T-helper 17 cell (primary cell): ENCODE measurements around the gene TMEM187. TPM values are rescaled to one million over a fixed set of nuclear protein-coding genes. Genes with fewer than 3 reads are reported as not detected.

ENCODE experiments used
- ATAC-seq: fragments of 150-1000 bp; cut with Tn5 transposase; 2 replicates; pipeline ENCODE4 v1.10.0; 2021; ENCODE audit warnings: mild to moderate bottlenecking, moderate library complexity
- DNase-seq, 3 donors: peaks; one replicate each; pipeline versions ENCODE4 v3.0.0 to v3.0.0-alpha.2; 2020 to 2021
- H3K9me3 ChIP-seq: one replicate; pipeline ENCODE4 v1.7.0; 2013; ENCODE audit warnings: low read length, mild to moderate bottlenecking; ENCODE audit not compliant: control insufficient read depth, poor library complexity, severe bottlenecking
- H3K27ac Mint-ChIP-seq: one replicate; pipeline ENCODE4 v1.8.0; 2022; ENCODE audit warnings: mild to moderate bottlenecking, moderate library complexity, mixed read lengths
- H3K27me3 Mint-ChIP-seq: one replicate; pipeline ENCODE4 v1.8.0; 2022; ENCODE audit warnings: mixed read lengths
- H3K36me3 Mint-ChIP-seq: one replicate; pipeline ENCODE4 v1.8.0; 2022; ENCODE audit warnings: low read depth, mixed read lengths
- H3K4me1 Mint-ChIP-seq: one replicate; pipeline ENCODE4 v1.8.0; 2022; ENCODE audit warnings: mild to moderate bottlenecking, mixed read lengths
- H3K4me3 Mint-ChIP-seq: one replicate; pipeline ENCODE4 v1.8.0; 2022; ENCODE audit warnings: mild to moderate bottlenecking, moderate library complexity, mixed read lengths
- total RNA-seq, 4 donors: library from RNA in 2 of 4; stranded (reverse) in 2 of 4; gene quantifications; one replicate each; pipeline ENCODE4 v1.2.3 and lab custom pipeline; 2022 to 2026

TMEM187 gene
- total RNA-seq, 2 donors from 2014 or later = 2.4 to 3.0 TPM

DNA sequence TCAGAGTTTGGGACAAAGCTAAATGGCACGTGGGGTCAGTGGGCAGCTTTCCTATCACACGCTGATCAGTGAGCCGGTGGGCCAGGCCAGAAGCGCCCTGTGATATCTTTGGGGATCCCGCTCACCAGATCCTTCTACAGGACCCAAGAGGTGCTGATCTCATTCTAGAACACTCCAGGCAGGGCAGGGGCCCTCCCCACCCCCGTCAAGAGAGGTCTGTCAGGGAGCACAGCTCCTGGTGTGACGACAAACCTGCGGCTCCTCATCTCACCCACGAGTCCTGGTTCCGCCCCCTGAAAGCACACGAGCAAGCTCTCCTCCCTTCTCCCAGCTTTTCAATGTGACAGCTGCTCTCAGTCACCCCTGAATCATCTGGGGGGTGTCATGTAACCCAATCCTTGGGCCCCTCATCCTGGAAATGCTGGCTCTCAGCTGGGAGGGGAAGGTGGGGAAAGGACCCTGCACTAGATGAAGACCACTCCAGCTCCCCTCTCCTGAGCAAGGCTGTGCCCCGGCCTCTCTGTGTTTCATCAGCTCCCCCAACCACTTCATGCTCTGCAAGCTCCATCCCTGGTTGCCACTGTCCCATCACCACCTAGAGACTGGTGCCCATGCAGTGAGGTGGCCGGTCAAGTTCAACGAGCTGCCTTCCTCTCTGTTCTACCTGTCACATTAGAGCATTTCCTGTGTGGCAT lies 5.6 kb upstream of the TMEM187 start:
- H3K9me3 ChIP-seq = no peaks in the 10 kb centered on the region
- Mint-ChIP-seq H3K27me3 (no peaks in the 10 kb centered on the region), H3K27ac (peak overlapping the region; percentile 94), H3K36me3 (peaks cover 2% of the 10 kb centered on the region), H3K4me1 (peaks cover 11% of the 10 kb centered on the region), H3K4me3 (peak overlapping the region; percentile 99)
- no peak for ATAC-seq
- no peak for DNase-seq

DNA sequence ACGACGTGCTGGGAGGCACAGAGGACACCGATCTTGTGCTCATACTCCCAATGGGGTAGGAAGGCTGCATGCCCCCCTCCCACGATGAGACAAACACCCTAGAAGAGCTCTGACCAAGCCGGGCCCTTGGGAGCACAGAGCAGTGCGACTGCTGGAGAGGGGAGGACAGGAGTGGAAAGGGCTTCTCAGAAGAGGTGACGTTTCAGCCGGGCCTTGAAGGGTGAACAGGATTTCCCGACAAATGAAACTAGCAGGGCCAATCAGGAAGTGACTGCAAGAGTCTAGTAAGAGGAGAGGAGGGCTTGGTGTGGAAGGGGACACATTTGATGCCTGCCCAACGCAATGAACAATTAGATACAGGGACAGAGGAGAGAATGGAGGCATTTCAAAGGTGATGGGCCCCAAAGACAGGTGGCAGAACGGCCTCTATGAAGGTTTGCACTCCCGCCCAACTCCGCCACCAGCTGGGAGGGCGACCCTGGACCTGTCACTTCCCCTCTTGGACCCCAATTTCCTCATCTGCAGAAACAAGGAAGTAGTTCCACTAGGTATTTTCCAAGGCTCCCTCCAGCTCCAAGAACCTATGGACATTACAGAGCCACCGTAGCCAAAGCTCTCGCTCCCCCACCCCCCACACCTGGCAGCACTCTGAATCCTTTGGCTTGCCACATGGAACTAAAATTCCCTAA lies 4.9 kb upstream of the TMEM187 start:
- Mint-ChIP-seq H3K4me3 (peak overlapping the region; percentile 99), H3K27me3 (no peaks in the 10 kb centered on the region), H3K27ac (peak overlapping the region; percentile 94), H3K4me1 (peaks cover 11% of the 10 kb centered on the region), H3K36me3 (peaks cover 2% of the 10 kb centered on the region)
- ATAC-seq = no peak
- no peaks in the 10 kb centered on the region for H3K9me3 ChIP-seq
- DNase-seq = no peak

DNA sequence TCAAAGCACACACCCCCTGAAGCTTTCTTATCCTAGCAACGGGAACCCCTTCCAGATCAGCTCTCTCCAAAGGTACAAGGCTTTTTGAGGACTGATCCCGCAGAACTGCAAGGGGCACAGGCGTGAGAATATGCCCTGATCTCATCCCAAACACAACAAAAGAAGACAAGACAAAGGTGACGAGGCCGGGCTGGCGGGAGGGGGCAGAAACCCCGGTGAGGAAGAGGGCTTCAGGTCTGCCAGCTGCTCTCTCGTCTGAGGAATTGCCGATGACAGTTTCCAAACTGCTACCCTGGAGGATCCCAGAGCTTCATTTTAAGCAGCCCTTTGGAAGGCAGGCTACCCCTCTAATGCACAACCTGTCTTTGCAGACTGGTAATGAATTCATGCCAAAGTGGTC lies 4.3 kb upstream of the TMEM187 start:
- no peaks in the 10 kb centered on the region for H3K27me3 Mint-ChIP-seq
- H3K4me3 Mint-ChIP-seq = peak overlapping the region; percentile 99
- ATAC-seq (no peak), DNase-seq (no peak)
- peaks cover 2% of the 10 kb centered on the region for H3K36me3 Mint-ChIP-seq
- peaks cover 14% of the 10 kb centered on the region for H3K4me1 Mint-ChIP-seq
- H3K9me3 ChIP-seq = no peaks in the 10 kb centered on the region
- H3K27ac Mint-ChIP-seq = peak overlapping the region; percentile 94

- Mint-ChIP-seq H3K36me3 (peaks cover 2% of the 10 kb centered on the region), H3K4me3 (peak overlapping the region; percentile 99), H3K27ac (peak overlapping the region; percentile 94), H3K4me1 (peaks cover 15% of the 10 kb centered on the region), H3K27me3 (no peaks in the 10 kb centered on the region)
- ATAC-seq = no peak
- H3K9me3 ChIP-seq = no peaks in the 10 kb centered on the region
- DNase-seq = peak in 1 of 3 donors; percentile 32
Measured at GRCh38 chrX:153968754-153969124, 3.8 kb upstream of the TMEM187 start.

- no peaks in the 10 kb centered on the region for H3K27me3 Mint-ChIP-seq
- peak overlapping the region; percentile 99 for H3K4me3 Mint-ChIP-seq
- peak overlapping the region; percentile 94 for H3K27ac Mint-ChIP-seq
- peaks cover 2% of the 10 kb centered on the region for H3K36me3 Mint-ChIP-seq
- H3K9me3 ChIP-seq = no peaks in the 10 kb centered on the region
- peaks cover 18% of the 10 kb centered on the region for H3K4me1 Mint-ChIP-seq
- DNase-seq (no peak), ATAC-seq (no peak)
Measured at GRCh38 chrX:153969125-153969903, 3.2 kb upstream of the TMEM187 start.

DNA sequence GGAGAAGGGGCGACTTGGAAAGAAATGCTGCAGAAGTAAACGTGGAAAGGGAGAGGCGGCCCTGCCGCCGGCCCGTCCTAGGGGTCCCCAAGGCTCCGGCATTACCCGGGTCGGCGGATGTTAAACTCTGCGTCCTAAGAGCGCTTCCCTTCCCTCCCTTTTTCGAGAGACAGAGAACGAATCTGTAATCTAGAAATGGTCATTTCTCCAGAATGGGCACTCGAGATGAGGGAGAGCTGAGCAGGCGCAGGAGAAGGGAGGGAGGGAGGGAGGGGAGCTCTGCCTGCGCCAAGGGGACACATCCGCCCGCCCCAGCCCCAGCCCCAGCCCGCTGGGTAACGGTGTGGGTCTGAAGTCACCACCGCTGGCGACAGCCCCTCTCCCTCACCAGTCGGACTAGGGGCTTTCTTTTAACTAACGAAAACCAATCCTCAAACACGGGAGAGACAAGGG lies 2.6 kb upstream of the TMEM187 start:
- DNase-seq = no peak
- no peaks in the 10 kb centered on the region for H3K9me3 ChIP-seq
- peak overlapping the region; percentile 99 for H3K4me3 Mint-ChIP-seq
- no peaks in the 10 kb centered on the region for H3K27me3 Mint-ChIP-seq
- peaks cover 22% of the 10 kb centered on the region for H3K4me1 Mint-ChIP-seq
- no peak for ATAC-seq
- H3K27ac Mint-ChIP-seq = peak overlapping the region; percentile 94
- peaks cover 2% of the 10 kb centered on the region for H3K36me3 Mint-ChIP-seq

DNA sequence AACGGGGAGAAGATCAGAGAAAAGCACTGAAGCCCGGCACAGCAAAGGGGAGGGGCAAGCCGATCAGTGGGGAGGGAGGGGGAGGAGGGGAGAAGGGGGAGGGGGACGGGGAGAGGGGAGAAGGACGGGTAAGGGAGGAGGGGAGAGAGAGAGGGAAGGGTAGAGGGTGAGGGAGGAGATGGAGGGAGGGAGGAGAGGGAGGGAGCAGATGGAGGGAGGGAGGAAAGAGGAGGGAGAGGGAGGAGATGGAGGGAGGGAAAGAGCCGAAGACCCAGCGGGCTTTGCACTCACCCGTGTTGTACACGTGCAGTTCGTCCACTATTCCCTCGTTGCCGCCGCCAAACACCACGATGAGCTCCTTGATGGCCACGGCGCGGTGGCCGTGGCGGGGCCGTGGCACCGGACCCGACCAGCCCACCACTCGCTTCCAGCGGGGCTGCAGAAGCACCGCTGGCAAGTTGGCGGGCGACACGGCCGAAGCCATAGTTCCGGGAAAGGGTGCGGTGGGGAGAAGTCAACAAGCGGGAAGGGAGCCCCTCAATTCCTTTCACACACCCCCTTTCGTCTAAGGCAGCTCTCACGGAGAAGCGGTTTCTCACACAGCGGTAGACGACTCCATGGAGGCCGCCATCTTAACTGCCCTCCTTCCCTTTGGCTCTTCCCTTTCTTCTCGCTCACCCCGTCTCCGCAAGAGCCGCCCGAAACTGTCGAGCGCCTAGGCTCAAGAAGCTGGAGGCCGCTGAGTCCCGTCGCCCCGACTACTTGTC lies 2.0 kb upstream of the TMEM187 start:
- no peaks in the 10 kb centered on the region for H3K9me3 ChIP-seq
- peak overlapping the region; percentile 99 for H3K27ac Mint-ChIP-seq
- peak overlapping the region; percentile 99 for H3K4me3 Mint-ChIP-seq
- H3K4me1 Mint-ChIP-seq = peaks cover 22% of the 10 kb centered on the region
- H3K27me3 Mint-ChIP-seq = no peaks in the 10 kb centered on the region
- ATAC-seq (peak; percentile 12), DNase-seq (no peak)
- peaks cover 2% of the 10 kb centered on the region for H3K36me3 Mint-ChIP-seq

- Mint-ChIP-seq H3K27me3 (no peaks in the 10 kb centered on the region), H3K4me3 (peak overlapping the region; percentile 99), H3K36me3 (peaks cover 2% of the 10 kb centered on the region), H3K27ac (peak overlapping the region; percentile 99), H3K4me1 (peaks cover 25% of the 10 kb centered on the region)
- DNase-seq (peak; percentile 76 to 81 (median 76)), ATAC-seq (peak; percentile 57)
- no peaks in the 10 kb centered on the region for H3K9me3 ChIP-seq
Measured at GRCh38 chrX:153971124-153971449, 1.5 kb upstream of the TMEM187 start.

DNA sequence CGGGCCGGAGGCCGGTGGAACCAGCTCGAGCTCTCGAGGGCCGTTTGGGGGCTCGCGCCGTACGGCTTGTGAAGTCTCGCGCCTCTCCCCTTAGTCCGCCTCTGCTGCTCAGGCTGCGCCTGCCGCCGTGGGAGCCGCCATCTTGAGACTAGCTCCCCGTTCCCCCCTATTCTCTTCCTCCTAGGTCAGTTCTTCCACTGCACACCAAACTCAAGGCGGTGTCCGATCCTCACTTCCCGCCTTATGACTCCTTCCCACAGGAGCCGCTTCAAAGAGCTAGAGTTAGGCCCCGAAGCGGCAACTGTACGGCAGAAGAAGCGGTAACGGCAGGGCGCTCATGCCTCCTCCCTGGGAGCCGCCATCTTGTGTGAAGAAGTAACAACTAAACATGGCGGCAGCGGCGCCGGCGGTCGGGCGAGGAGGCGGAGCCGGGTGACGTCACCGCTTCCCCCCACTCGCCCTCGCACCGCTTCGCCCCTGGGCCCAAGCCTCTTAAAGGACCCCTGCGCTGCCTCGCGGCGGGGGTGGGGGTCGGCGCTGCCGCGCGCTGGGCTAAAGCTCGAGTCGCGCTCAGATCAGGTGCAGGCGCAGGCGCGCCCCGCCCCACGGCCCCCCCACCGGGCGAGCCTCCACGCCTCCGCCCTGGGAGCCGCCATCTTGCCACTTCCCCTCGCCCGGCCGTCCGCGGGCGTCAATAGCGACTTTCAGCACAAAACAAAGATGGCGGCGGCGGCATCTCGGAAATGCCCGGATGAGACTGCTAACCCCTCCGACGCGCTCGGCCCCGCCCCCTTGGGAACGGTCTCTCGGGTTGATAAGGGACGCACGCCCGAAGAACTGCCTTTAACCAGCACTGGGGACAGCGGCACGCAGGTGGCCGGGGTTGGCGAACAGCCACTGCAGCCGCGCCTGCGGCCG lies 845 bp upstream of the TMEM187 start, which contains the start of gene HCFC1:
Gene HCFC1 (minus strand): TSS at position 369 of the 918 bp plus-strand sequence. CDS start 978 bp downstream, outside the sequence.
- peak within 1 kb of the TSS; percentile 99 for H3K4me3 Mint-ChIP-seq

DNA sequence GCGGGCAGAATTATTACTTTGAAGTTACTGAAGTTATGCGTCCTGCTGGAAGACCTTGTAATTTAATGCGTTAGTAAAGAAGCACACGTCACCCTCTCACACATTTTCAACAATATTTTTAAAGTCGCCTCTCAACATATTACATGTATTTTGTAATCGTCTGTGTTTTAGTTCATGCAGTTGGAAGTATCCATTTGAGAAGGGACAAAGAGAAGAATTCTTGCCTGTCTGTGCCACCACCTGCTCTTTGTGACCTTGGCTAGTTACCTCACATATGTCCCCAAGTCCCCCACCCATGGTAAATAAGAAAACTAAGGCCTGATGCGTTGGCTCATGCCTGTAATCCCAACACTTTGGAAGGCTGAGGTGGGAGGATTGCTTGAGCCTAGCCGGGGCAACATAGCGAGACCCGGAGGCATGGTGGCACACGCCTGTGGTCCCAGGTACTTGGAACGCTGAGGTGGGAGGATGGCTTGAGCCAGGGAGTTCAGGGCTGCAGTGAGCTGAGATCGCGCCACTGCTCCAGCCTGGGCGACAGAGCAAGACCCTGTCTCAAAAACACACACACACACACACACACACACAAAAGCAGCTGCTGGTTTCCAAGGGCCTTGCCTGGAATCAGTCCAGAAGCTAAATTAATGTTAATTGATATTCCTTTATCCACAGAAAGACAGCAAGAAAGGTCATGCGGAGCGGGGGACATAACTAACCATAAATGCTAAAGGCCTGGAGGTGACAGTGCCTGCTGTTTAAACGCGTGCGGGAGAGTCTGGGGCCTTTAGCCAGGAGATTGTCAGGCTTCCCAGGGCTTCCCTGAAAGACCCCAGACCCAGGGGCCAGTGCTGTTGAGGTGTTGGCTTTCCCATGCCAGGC lies 811 bp downstream of the TMEM187 start:
- peaks cover 2% of the 10 kb centered on the region for H3K36me3 Mint-ChIP-seq
- no peaks in the 10 kb centered on the region for H3K9me3 ChIP-seq
- no peaks in the 10 kb centered on the region for H3K27me3 Mint-ChIP-seq
- H3K27ac Mint-ChIP-seq = peak overlapping the region; percentile 81
- DNase-seq = no peak
- H3K4me3 Mint-ChIP-seq = peak overlapping the region; percentile 85
- H3K4me1 Mint-ChIP-seq = peaks cover 13% of the 10 kb centered on the region
- no peak for ATAC-seq

More for the DNA sequence above, 845 bp upstream of the TMEM187 start, which contains the start of gene HCFC1:
- peak; percentile 54 for ATAC-seq
- peaks cover 25% of the 10 kb centered on the region for H3K4me1 Mint-ChIP-seq
- peaks cover 2% of the 10 kb centered on the region for H3K36me3 Mint-ChIP-seq
- no peaks in the 10 kb centered on the region for H3K27me3 Mint-ChIP-seq
- H3K27ac Mint-ChIP-seq = peak within 1 kb of the TSS; percentile 99
- peak; percentile 76 to 85 (median 79) for DNase-seq
- H3K9me3 ChIP-seq = no peaks in the 10 kb centered on the region

DNA sequence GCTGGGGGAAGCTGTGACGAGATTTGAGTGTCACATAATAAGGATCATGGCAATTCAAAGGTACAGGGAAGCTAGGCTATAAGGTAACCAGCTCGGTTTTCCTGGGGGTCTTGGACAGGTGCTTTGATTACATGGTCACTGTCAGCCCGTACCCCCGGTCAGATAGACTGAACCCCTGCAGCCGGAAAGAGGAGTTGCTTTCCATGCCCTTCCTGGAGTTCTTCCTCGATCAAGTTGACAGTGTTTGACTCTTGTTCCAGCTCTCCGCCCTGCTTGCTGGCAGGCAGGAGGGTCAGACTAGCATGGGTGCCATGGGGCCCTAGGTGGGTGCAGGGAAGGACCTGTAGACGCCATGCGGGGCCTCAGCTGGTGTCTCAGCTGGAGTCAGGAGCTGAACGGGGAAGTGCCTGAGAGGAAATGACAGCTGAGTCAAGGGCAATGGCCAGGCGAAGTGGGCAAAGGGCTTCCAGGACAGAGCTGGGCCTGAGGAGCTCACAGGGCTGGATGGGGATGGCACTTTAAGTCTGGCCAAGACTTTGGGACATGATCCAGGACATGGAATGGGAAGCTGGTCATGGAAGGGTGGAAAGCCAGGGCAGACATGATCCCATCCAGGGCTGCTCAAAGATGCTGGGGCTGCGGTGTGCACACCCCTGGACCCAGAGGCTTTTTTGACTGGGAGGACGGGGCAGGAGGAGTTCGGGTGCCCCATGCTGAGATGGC lies 1.6 kb downstream of the TMEM187 start:
- no peak for ATAC-seq
- no peak for DNase-seq
- peaks cover 2% of the 10 kb centered on the region for H3K36me3 Mint-ChIP-seq
- peaks cover 13% of the 10 kb centered on the region for H3K4me1 Mint-ChIP-seq
- peak overlapping the region; percentile 85 for H3K4me3 Mint-ChIP-seq
- no peaks in the 10 kb centered on the region for H3K9me3 ChIP-seq
- H3K27ac Mint-ChIP-seq = peak overlapping the region; percentile 81
- no peaks in the 10 kb centered on the region for H3K27me3 Mint-ChIP-seq
